GM21381 (cell line): ENCODE measurements around the gene ECT2L.
"Not testable (repeated sequence)": the region's sequence is repeated elsewhere in the genome, so short reads cannot be mapped to it uniquely, and the experiment has no call there.

Source experiments
- ATAC-seq: cut with Tn5 transposase; IDR thresholded peaks from one replicate; pipeline ENCODE4 v1.9.1; 2021; ENCODE audit warnings: mild to moderate bottlenecking, moderate library complexity; ENCODE audit not compliant: unreplicated experiment

ECT2L gene

GRCh38 chr6:138926579-138926978 lies 130.7 kb downstream of the ECT2L start:
- ATAC-seq: no peak

- no peak for ATAC-seq
Measured at GRCh38 chr6:138931660-138932059, 135.8 kb downstream of the ECT2L start.

GRCh38 chr6:138936873-138937272 lies 141.0 kb downstream of the ECT2L start:
- not testable (repeated sequence) for ATAC-seq

- ATAC-seq: no peak
Measured at GRCh38 chr6:138943089-138943625, 147.3 kb downstream of the ECT2L start.

- ATAC-seq: no peak
Measured at GRCh38 chr6:138944412-138944811, 148.5 kb downstream of the ECT2L start.

GRCh38 chr6:138945354-138945753 lies 149.5 kb downstream of the ECT2L start:
- no peak for ATAC-seq

GRCh38 chr6:138948004-138948403 lies 152.1 kb downstream of the ECT2L start:
- ATAC-seq: no peak

- ATAC-seq: no peak
Measured at GRCh38 chr6:138948546-138949179, 152.8 kb downstream of the ECT2L start.

GRCh38 chr6:138953451-138953850 lies 157.6 kb downstream of the ECT2L start:
- no peak for ATAC-seq
